Nephron progenitor cell (in vitro differentiated cells): ENCODE data around the gene MCHR1.

Source experiments
- DNase-seq: peaks from one replicate; pipeline ENCODE4 v3.0.0; 2021
- H3K27ac Mint-ChIP-seq: 2 replicates; pipeline ENCODE4 v1.8.0; 2021; ENCODE audit warnings: mild to moderate bottlenecking, moderate library complexity, mixed read lengths
- H3K27me3 Mint-ChIP-seq: 2 replicates; pipeline ENCODE4 v1.8.0; 2021; ENCODE audit warnings: mild to moderate bottlenecking, low read depth, mixed read lengths; ENCODE audit not compliant: poor library complexity
- H3K36me3 Mint-ChIP-seq: 2 replicates; pipeline ENCODE4 v1.8.0; 2021; ENCODE audit warnings: low read depth, mixed read lengths
- H3K4me1 Mint-ChIP-seq: 2 replicates; pipeline ENCODE4 v1.8.0; 2021; ENCODE audit warnings: mixed read lengths
- H3K4me3 Mint-ChIP-seq: 2 replicates; pipeline ENCODE4 v1.8.0; 2021; ENCODE audit warnings: mild to moderate bottlenecking, moderate library complexity, mixed read lengths
- H3K9me3 Mint-ChIP-seq: 2 replicates; pipeline ENCODE4 v1.8.0; 2021; ENCODE audit warnings: mild to moderate bottlenecking, moderate library complexity, mixed read lengths
- TF ChIP-seq, protein P1 (sequence below): fragments of 200-600 bp; sonication (generic); IDR thresholded peaks from 2 replicates; pipeline ENCODE4 v1.5.0; 2021; ENCODE audit warnings: antibody characterized with exemption

MCHR1 gene

GRCh38 chr22:40642316-40642715 is 37.0 kb upstream of the MCHR1 start:
- H3K4me1 Mint-ChIP-seq: peaks cover 28% of the 10 kb centered on the region
- no peak for DNase-seq

GRCh38 chr22:40645579-40646197 is 33.6 kb upstream of the MCHR1 start:
- H3K27ac Mint-ChIP-seq: no peak overlapping the region
- H3K4me3 Mint-ChIP-seq: no peak overlapping the region
- DNase-seq: no peak
- no peaks in the 10 kb centered on the region for H3K36me3 Mint-ChIP-seq
- H3K27me3 Mint-ChIP-seq: peaks cover 8% of the 10 kb centered on the region
- H3K4me1 Mint-ChIP-seq: peaks cover 33% of the 10 kb centered on the region
- H3K9me3 Mint-ChIP-seq: no peaks in the 10 kb centered on the region
- TF ChIP-seq, protein P1, sequence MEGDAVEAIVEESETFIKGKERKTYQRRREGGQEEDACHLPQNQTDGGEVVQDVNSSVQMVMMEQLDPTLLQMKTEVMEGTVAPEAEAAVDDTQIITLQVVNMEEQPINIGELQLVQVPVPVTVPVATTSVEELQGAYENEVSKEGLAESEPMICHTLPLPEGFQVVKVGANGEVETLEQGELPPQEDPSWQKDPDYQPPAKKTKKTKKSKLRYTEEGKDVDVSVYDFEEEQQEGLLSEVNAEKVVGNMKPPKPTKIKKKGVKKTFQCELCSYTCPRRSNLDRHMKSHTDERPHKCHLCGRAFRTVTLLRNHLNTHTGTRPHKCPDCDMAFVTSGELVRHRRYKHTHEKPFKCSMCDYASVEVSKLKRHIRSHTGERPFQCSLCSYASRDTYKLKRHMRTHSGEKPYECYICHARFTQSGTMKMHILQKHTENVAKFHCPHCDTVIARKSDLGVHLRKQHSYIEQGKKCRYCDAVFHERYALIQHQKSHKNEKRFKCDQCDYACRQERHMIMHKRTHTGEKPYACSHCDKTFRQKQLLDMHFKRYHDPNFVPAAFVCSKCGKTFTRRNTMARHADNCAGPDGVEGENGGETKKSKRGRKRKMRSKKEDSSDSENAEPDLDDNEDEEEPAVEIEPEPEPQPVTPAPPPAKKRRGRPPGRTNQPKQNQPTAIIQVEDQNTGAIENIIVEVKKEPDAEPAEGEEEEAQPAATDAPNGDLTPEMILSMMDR: no peak

More at GRCh38 chr22:40642316-40642715, 37.0 kb upstream of the MCHR1 start:
- peaks cover 3% of the 10 kb centered on the region for H3K27me3 Mint-ChIP-seq
- H3K36me3 Mint-ChIP-seq: peaks cover 4% of the 10 kb centered on the region
- H3K27ac Mint-ChIP-seq: no peak overlapping the region
- peaks cover 4% of the 10 kb centered on the region for H3K9me3 Mint-ChIP-seq
- TF ChIP-seq, protein P1: no peak
- no peak overlapping the region for H3K4me3 Mint-ChIP-seq

DNA sequence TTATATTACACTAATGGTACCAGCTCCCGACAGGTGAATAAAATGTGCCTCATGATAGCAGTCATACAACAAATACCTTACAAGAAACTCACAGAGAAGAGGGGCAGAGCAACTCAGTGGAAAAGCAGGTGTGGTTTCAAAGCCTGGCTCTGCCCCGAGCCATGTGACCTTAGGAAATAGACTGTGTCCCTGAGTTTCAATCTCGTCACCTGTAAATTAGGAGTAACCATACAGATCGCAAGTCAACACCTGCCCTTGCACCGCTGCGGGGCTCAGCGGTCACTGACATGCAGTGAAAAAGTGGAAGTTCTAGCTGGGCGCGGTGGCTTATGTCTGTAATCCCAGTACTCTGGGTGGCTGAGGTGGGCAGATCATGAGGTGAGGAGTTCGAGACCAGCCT is 30.9 kb upstream of the MCHR1 start:
- H3K9me3 Mint-ChIP-seq: no peaks in the 10 kb centered on the region

GRCh38 chr22:40651057-40651456 is 28.2 kb upstream of the MCHR1 start:
- no peak overlapping the region for H3K27ac Mint-ChIP-seq
- no peak overlapping the region for H3K4me3 Mint-ChIP-seq
- H3K36me3 Mint-ChIP-seq: no peaks in the 10 kb centered on the region
- no peaks in the 10 kb centered on the region for H3K9me3 Mint-ChIP-seq
- H3K4me1 Mint-ChIP-seq: peaks cover 63% of the 10 kb centered on the region
- DNase-seq: no peak
- TF ChIP-seq, protein P1: no peak
- H3K27me3 Mint-ChIP-seq: peaks cover 5% of the 10 kb centered on the region

More for the DNA sequence above, 30.9 kb upstream of the MCHR1 start:
- Mint-ChIP-seq H3K4me1 (peaks cover 51% of the 10 kb centered on the region), H3K27me3 (peaks cover 5% of the 10 kb centered on the region), H3K4me3 (no peak overlapping the region), H3K36me3 (no peaks in the 10 kb centered on the region), H3K27ac (peak overlapping the region; percentile 68)
- TF ChIP-seq, protein P1: no peak
- no peak for DNase-seq

GRCh38 chr22:40651563-40652501 is 27.5 kb upstream of the MCHR1 start:
- Mint-ChIP-seq H3K36me3 (no peaks in the 10 kb centered on the region), H3K27ac (peak overlapping the region; percentile 66), H3K27me3 (peaks cover 5% of the 10 kb centered on the region), H3K9me3 (no peaks in the 10 kb centered on the region), H3K4me1 (peaks cover 58% of the 10 kb centered on the region), H3K4me3 (peak overlapping the region; percentile 80)
- DNase-seq: peak; percentile 46
- TF ChIP-seq, protein P1: no peak
